Activated CD8-positive, alpha-beta T cell treated with anti-CD3 and anti-CD28 coated beads, Interleukin-2, amount 10 ng/mL, durations not matched to agents 7 days and 5 days (primary cell): ENCODE data around the gene XCL2. TPM values are rescaled to one million over a fixed set of nuclear protein-coding genes. Genes with fewer than 3 reads are reported as not detected.

ENCODE experiments used
- ATAC-seq: fragments of 150-1000 bp; cut with Tn5 transposase; one replicate; pipeline ENCODE4 v1.10.0; 2021; ENCODE audit warnings: moderate library complexity
- CTCF ChIA-PET: fragments of 350-600 bp; sonication (Branson Sonifier 250); formaldehyde crosslinking; loops from one replicate; lab custom pipeline; 2021; ENCODE audit warnings: antibody characterized with exemption; lab: Charles Lee
- POLR2A ChIA-PET: fragments of 350-600 bp; sonication (Branson Sonifier 250); formaldehyde crosslinking; loops from one replicate; lab custom pipeline; 2021; ENCODE audit warnings: antibody characterized with exemption; lab: Charles Lee
- DNase-seq: peaks from one replicate; pipeline ENCODE4 v3.0.0-alpha.2; 2020
- H3K27ac Mint-ChIP-seq: one replicate; pipeline ENCODE4 v1.8.0; 2021; ENCODE audit warnings: mild to moderate bottlenecking, mixed read lengths
- H3K27me3 Mint-ChIP-seq: one replicate; pipeline ENCODE4 v1.8.0; 2021; ENCODE audit warnings: low read depth, mixed read lengths
- H3K36me3 Mint-ChIP-seq: one replicate; pipeline ENCODE4 v1.8.0; 2021; ENCODE audit warnings: low read depth, mixed read lengths
- H3K4me1 Mint-ChIP-seq: one replicate; pipeline ENCODE4 v1.8.0; 2021; ENCODE audit warnings: low read depth, mixed read lengths
- H3K4me3 Mint-ChIP-seq: one replicate; pipeline ENCODE4 v1.8.0; 2021; ENCODE audit warnings: mild to moderate bottlenecking, mixed read lengths
- H3K9me3 Mint-ChIP-seq: one replicate; pipeline ENCODE4 v1.8.0; 2022; ENCODE audit warnings: mixed read lengths; ENCODE audit not compliant: insufficient read depth
- total RNA-seq, 2 experiments: library from RNA; stranded (reverse); gene quantifications; one replicate each; pipeline ENCODE4 v1.2.3, GENCODE V29; 2021

XCL2 gene
- total RNA-seq, 2 experiments from 2014 or later = 41.2 to 41.8 TPM

DNA sequence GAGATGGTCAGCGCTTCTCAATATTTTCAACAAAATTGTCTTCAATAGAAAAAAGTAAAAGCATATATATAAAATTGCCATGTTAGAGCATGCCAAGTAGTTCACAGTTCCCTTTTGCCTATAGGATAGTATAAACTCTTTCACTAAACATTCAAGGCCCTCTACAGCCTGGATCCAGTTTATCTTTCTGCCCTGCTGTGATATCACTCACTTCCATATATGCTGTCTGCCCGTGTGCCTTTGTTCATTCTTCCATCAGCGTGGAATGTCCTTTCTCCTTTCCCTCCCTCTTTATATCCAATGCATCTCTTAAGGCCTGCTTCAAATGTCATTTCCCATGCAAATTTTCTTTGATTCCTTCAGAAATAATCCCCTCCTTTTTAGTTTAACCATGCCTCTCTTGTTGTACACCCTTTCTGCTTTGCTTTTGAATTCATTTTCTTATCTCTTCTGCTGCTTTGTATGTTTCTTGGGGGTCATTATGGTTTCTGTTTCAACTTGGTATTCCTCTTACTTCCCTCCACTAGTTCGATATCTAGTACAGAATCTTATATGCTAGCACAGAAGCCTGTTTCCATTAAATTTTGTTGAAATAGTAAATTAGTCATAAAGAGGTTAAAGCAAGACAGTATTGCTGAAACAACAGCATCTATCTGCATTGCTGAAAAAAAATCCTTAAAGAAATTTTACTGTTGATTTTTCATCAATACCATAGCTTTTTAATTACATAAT, 44.7 kb downstream of the XCL2 start:
- POLR2A ChIA-PET = no interaction called here
- Mint-ChIP-seq H3K9me3 (peaks cover 11% of the 10 kb centered on the region), H3K4me3 (no peak overlapping the region), H3K36me3 (peaks cover 43% of the 10 kb centered on the region), H3K27me3 (no peaks in the 10 kb centered on the region), H3K4me1 (peaks cover 55% of the 10 kb centered on the region), H3K27ac (peak overlapping the region; percentile 6)
- no peak for DNase-seq
- no peak for ATAC-seq
- CTCF ChIA-PET = interaction anchor here (1.4 kb wide), 1 partner anchor 17 kb away, joined by 3 read pairs; no protein-coding TSS in a partner anchor

DNA sequence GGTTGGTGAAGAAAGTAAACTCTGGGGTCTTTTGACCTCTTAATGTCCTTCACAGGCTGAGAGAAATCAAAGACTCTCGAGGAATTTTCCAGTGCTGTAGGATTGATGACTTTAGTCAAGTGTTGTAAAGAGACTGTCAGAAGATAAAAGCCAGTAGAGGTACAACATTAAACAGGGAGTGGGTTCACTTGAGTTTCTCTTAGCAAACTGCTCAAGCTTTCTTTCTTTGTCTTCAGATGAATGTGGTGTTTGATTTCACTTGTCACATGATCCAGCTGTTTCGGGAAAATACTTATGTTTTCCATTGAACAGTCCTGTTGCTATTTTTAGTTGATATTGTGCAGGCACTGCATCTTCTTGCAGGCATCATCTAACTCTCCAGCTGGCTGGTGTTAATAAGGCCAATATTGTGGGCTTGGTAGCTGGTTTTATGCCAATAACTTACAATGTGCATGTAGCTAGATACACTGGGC, 45.6 kb downstream of the XCL2 start:
- H3K4me1 Mint-ChIP-seq = peaks cover 46% of the 10 kb centered on the region
- ChIA-PET POLR2A (no interaction called here), CTCF (interaction anchor here (1.4 kb wide), 1 partner anchor 16 kb away, joined by 3 read pairs; no protein-coding TSS in a partner anchor)
- H3K27ac Mint-ChIP-seq = no peak overlapping the region
- peaks cover 39% of the 10 kb centered on the region for H3K36me3 Mint-ChIP-seq
- DNase-seq = no peak
- peaks cover 11% of the 10 kb centered on the region for H3K9me3 Mint-ChIP-seq
- no peak for ATAC-seq
- H3K27me3 Mint-ChIP-seq = no peaks in the 10 kb centered on the region
- H3K4me3 Mint-ChIP-seq = no peak overlapping the region

DNA sequence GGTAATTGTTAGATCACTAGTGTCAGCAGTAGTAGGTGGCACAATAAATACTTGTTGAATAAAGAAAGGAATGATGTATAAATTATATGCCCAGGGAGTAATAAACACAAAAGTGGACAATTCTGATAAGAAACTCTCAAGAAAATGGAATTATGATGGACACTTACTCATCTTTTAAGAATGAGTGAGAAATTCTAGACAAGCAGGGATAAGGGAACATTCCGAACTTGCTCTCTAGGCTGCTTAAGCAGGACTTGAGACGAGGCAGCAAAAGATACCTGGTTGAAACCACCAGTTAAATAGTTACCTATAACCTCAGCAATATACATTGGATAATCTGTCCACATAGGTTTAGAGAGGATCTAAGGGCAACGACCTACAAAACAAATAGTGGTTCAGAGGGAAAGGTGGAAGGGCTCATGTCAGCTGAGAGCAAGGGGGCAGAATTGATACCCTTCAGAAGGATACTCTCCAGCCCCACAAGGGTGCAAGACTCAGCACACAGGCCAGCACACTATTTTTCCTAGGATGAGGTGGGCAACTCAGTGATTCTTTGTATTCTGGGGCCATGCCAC, 46.3 kb downstream of the XCL2 start:
- POLR2A ChIA-PET = interaction anchor here (0.6 kb wide), 1 partner anchor 11 kb away, joined by 4 read pairs; no protein-coding TSS in a partner anchor
- H3K9me3 Mint-ChIP-seq = peaks cover 11% of the 10 kb centered on the region
- no peak overlapping the region for H3K27ac Mint-ChIP-seq
- CTCF ChIA-PET = interaction anchor here (1.4 kb wide), 1 partner anchor 15 kb away, joined by 3 read pairs; no protein-coding TSS in a partner anchor
- H3K36me3 Mint-ChIP-seq = peaks cover 41% of the 10 kb centered on the region
- H3K27me3 Mint-ChIP-seq = no peaks in the 10 kb centered on the region
- no peak overlapping the region for H3K4me3 Mint-ChIP-seq
- no peak for ATAC-seq
- peaks cover 40% of the 10 kb centered on the region for H3K4me1 Mint-ChIP-seq
- DNase-seq = no peak

DNA sequence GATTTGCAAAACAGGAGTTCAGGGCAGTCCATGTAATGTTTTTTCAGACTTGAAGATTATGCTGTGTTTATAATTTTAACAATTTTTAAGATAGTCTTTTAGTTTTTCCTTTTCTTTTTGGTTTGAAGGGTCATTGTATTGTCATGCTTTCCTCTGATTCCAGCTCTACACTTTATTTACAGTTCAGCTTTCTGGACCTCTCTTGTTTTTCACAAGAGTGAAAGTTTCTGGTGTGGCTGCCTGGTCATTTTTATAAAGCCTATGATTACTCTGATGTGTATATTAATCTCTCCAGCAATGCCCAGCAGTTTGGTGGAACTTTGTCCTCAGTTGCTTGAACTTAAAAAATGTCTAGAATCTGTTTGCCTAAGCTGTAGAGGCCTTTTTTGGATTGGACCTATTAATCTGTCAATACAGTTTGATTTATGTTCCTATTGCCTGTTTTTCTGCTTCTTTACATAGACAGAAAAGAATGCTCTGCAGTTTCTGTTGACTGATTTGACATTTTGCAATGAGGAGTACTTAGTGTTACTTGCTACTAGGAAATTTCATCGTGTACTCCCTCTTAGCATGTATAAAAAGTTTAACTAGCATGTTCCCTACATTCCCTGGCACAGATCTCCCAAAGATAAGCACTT, 52.2 kb downstream of the XCL2 start:
- Mint-ChIP-seq H3K4me3 (no peak overlapping the region), H3K36me3 (peaks cover 42% of the 10 kb centered on the region), H3K9me3 (peaks cover 7% of the 10 kb centered on the region), H3K27ac (no peak overlapping the region), H3K27me3 (no peaks in the 10 kb centered on the region), H3K4me1 (peaks cover 31% of the 10 kb centered on the region)
- ChIA-PET CTCF (interaction anchor here (1.2 kb wide), 1 partner anchor 11 kb away, joined by 3 read pairs; no protein-coding TSS in a partner anchor), POLR2A (interaction anchor here (1.0 kb wide), 1 partner anchor 28 kb away, joined by 3 read pairs; no protein-coding TSS in a partner anchor)
- no peak for DNase-seq
- ATAC-seq = no peak

Other genes with a start within 250 kb of the XCL2 start
- gene XCL1, start 32.6 kb upstream of the XCL2 start, total RNA-seq = 10 to 100 TPM; 38.3 to 41.8 TPM
- gene DPT, start 185.2 kb upstream of the XCL2 start, total RNA-seq = not detected